ENCODE results near the gene TSPY4.
"Not testable (repeated sequence)": the region's sequence is repeated elsewhere in the genome, so short reads cannot be mapped to it uniquely, and the experiment has no call there.

The TSPY4 gene, protein sequence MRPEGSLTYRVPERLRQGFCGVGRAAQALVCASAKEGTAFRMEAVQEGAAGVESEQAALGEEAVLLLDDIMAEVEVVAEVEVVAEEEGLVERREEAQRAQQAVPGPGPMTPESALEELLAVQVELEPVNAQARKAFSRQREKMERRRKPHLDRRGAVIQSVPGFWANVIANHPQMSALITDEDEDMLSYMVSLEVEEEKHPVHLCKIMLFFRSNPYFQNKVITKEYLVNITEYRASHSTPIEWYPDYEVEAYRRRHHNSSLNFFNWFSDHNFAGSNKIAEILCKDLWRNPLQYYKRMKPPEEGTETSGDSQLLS

DNA sequence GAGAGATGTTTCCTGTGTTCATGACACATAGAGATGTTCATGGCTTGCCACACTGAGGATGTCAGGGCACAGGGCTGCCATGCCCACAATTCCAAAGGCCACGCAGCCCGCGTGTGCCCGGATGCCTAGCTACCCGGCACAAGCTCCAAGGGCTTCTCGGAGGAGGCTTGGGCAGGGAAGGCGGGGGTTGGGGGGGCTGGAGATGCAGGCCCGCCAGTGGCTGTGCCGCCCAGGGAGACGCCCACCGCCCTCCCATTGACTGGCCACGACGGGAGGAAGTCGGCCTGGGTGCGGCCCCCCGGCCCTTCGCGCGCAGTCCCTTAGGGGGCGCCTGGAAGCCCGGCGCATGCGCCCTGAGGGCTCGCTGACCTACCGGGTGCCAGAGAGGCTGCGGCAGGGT, at the start of gene TSPY4:
TSS of gene TSPY4 (plus strand) at position 301 of the 400 bp plus-strand sequence. CDS start at position 347, 46 bp downstream.
- not testable (repeated sequence) for FAIRE-seq

DNA sequence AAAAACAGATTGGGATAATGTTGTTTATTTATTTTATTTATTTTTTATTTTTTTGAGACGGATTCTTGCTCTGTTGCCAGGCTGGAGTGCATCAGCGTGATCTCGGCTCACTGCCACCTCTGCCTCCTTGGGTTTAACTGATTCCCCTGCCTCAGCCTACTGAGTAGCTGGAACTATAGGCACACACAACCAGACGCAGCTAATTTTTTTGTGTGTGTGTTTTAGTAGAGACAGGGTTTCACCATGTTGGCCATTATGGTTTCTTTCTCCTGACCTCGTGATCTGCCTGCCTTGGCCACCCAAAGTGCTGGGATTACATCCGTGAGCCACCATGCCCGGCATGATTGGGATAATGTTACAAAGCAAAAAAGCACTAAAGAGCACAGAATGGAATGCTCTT, 16.3 kb upstream of the TSPY4 start:
- no peak for FAIRE-seq

DNA sequence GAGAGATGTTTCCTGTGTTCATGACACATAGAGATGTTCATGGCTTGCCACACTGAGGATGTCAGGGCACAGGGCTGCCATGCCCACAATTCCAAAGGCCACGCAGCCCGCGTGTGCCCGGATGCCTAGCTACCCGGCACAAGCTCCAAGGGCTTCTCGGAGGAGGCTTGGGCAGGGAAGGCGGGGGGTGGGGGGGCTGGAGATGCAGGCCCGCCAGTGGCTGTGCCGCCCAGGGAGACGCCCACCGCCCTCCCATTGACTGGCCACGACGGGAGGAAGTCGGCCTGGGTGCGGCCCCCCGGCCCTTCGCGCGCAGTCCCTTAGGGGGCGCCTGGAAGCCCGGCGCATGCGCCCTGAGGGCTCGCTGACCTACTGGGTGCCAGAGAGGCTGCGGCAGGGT, 20.2 kb downstream of the TSPY4 start, which contains the start of gene TSPY8:
TSS of gene TSPY8 (plus strand) at position 301 of the 400 bp plus-strand sequence. CDS start at position 347, 46 bp downstream.
- FAIRE-seq, result not testable (repeated sequence)

Data from colon (tissue), 2 donors.